ENCODE measurements around the gene BTG4.

Gene BTG4

DNA sequence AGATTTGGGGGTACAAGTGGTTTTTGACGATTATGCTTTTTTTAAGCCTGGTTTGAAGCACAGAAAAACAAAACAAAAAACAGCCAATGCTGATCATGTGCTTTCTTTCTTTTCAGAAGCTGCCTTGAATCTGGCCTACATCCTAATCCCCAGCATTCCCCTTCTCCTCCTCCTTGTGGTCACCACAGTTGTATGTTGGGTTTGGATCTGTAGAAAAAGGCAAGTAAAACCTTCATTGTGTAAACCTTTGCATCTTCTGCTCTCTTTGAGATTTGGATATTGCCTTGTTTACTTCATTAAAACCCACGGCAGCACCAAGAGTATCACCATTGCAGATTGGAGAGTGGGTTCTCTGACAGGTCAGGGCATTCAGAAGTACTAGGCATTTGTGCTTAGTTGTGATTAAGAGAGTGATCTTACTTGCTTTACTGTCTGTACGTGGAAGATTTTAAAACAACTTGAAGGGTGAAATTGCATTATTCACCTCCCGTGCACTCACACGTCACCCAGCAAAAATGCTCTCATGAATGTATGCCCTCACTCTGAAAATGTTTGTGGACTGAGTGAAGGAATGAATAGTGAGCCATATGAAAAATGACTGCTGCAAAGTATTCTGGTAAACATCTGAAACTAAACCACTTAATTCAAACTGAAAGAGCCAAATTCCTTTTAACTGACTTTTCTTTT lies 45.4 kb upstream of the BTG4 start:
- TF ChIP-seq, protein P1, sequence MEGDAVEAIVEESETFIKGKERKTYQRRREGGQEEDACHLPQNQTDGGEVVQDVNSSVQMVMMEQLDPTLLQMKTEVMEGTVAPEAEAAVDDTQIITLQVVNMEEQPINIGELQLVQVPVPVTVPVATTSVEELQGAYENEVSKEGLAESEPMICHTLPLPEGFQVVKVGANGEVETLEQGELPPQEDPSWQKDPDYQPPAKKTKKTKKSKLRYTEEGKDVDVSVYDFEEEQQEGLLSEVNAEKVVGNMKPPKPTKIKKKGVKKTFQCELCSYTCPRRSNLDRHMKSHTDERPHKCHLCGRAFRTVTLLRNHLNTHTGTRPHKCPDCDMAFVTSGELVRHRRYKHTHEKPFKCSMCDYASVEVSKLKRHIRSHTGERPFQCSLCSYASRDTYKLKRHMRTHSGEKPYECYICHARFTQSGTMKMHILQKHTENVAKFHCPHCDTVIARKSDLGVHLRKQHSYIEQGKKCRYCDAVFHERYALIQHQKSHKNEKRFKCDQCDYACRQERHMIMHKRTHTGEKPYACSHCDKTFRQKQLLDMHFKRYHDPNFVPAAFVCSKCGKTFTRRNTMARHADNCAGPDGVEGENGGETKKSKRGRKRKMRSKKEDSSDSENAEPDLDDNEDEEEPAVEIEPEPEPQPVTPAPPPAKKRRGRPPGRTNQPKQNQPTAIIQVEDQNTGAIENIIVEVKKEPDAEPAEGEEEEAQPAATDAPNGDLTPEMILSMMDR (IDR thresholded peaks at IDR 0.05; ENCODE audit: low read depth, low read length), result no peak
- Histone ChIP-seq H3K9me3 (peaks cover 5% of the 10 kb centered on the region), H3K36me3 (no peaks in the 10 kb centered on the region), H3K4me1 (no peaks in the 10 kb centered on the region), H3K4me3 (ENCODE audit: low read depth, low read length) (no peak overlapping the region), H3K27me3 (no peaks in the 10 kb centered on the region)
- DNase-seq, result no peak

DNA sequence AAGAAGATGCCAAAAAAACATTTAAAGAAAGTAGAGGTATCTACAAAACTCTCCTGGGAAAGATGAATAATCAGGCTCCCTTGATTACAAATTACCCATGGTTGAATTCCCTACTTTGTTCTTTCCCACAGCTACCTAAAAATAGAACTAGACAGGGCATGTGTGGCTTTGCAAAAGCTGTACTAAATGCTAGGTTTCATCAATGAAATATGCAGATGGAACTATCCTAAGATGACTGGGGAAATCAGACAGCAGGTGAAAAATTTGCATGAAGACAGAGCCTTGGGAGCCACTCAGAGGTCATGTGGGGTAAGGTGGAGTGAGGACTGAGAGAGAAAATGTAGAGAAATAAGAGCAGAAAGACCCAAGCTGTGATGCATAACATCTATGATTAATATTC lies 43.1 kb upstream of the BTG4 start:
- Histone ChIP-seq H3K4me1 (no peaks in the 10 kb centered on the region), H3K4me3 (ENCODE audit: low read depth, low read length) (no peak overlapping the region), H3K9me3 (peaks cover 5% of the 10 kb centered on the region), H3K27me3 (no peaks in the 10 kb centered on the region), H3K36me3 (no peaks in the 10 kb centered on the region)
- TF ChIP-seq, protein P1 (IDR thresholded peaks at IDR 0.05; ENCODE audit: low read depth, low read length), result no peak
- no peak for DNase-seq

DNA sequence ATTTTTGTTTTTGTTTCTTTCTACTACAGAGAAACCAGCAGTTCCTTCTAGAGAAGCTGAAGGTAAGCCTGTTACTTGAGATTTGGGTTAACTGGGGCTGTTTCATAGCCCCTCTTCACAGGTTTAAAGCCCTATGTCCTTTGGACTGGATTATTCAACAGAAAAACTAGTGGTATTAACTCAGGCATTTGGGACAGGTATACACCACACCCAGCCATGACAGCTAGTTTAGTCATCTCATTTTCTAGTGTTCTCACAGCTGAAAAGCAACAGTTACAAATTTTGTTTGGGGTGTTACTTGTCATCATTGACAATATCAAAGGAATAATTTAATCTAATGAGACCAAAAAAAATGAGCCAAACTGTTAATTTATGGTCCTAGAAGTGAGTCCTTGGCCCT lies 42.3 kb upstream of the BTG4 start:
- no peaks in the 10 kb centered on the region for H3K27me3 ChIP-seq
- no peak for DNase-seq
- no peaks in the 10 kb centered on the region for H3K4me1 ChIP-seq
- H3K36me3 ChIP-seq, result no peaks in the 10 kb centered on the region
- H3K9me3 ChIP-seq, result peaks cover 5% of the 10 kb centered on the region
- TF ChIP-seq, protein P1 (IDR thresholded peaks at IDR 0.05; ENCODE audit: low read depth, low read length), result no peak
- H3K4me3 ChIP-seq (ENCODE audit: low read depth, low read length), result no peak overlapping the region

DNA sequence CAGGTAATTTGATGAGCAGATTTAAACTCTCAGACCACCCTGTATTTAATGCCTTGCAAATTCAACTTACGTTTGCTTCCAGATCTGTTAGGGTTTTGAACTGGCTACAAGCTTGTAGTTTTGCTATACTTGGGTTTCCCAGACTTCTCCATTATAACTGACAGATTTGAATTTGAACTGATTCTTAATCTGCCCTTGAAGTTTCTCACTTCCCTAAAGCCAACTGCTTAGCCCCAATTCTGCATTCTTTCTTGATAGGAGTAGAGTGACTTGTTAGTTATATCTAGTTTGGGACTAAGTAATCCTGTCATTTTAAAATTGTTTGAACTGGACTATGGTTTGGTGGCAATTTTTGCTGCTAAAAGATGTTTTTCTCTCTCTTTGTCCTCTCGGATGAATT lies 38.1 kb upstream of the BTG4 start:
- peaks cover 3% of the 10 kb centered on the region; the same call in 1 of the 2 replicates for H3K4me1 ChIP-seq
- H3K27me3 ChIP-seq, result no peaks in the 10 kb centered on the region; the same call in 1 of the 2 replicates
- TF ChIP-seq, protein P1 (IDR thresholded peaks at IDR 0.05; ENCODE audit: low read depth, low read length), result no peak
- no peaks in the 10 kb centered on the region for H3K36me3 ChIP-seq
- no peaks in the 10 kb centered on the region for H3K9me3 ChIP-seq
- no peak for DNase-seq
- no peak overlapping the region for H3K4me3 ChIP-seq (ENCODE audit: low read depth, low read length)

DNA sequence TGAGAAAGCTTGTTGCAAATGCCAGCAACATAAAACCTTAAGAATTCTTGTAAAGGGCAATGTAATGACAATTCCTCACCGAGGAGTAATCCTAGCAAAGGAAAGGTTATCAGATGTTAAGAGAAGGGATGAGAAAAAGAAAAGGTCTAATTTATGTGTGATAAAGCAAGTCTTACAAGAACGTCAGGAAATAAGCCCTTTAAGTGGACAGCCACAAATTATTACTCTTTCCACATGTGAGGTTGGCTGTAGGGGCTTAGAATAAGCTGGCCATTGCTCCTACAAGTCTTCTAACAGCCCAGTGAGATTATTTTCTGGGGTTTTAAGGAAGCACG lies 37.6 kb upstream of the BTG4 start:
- H3K4me3 ChIP-seq (ENCODE audit: low read depth, low read length), result no peak overlapping the region
- no peaks in the 10 kb centered on the region; the same call in 1 of the 2 replicates for H3K27me3 ChIP-seq
- DNase-seq, result no peak
- TF ChIP-seq, protein P1 (IDR thresholded peaks at IDR 0.05; ENCODE audit: low read depth, low read length), result no peak
- H3K9me3 ChIP-seq, result no peaks in the 10 kb centered on the region
- H3K4me1 ChIP-seq, result peaks cover 3% of the 10 kb centered on the region; the same call in 1 of the 2 replicates
- H3K36me3 ChIP-seq, result no peaks in the 10 kb centered on the region

DNA sequence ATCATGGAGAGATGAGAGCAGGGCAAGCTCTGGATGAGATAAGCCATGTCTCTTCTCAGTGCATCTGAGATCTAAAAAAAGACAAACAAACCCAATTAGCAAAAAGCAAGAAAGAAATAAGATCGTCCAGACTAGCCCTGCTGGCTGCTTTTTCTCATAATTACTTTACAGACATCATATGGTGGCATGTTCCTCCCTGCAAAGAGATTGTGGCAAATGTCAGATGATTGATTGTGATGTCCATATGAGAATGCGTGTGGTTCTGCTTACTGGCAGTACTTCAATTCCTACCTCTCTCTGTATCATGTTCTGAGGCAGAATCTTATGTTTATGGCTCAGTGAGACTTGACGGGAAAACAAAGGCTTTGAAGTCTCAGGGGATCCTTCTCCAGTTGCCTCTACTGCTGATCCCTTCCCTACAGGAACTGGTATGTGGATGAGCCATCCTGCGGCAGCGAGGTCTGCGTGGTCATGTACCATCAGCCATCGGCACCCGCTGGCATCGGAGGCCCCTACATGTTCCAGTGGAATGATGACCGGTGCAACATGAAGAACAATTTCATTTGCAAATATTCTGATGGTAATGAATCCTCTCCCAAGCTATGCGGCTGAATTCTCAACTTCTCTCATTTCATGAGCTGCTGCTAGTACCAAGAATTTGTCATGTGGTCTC lies 37.1 kb upstream of the BTG4 start:
- Histone ChIP-seq H3K4me3 (ENCODE audit: low read depth, low read length) (no peak overlapping the region), H3K36me3 (no peaks in the 10 kb centered on the region), H3K4me1 (peaks cover 3% of the 10 kb centered on the region; the same call in 1 of the 2 replicates), H3K9me3 (no peaks in the 10 kb centered on the region), H3K27me3 (no peaks in the 10 kb centered on the region; the same call in 1 of the 2 replicates)
- TF ChIP-seq, protein P1 (IDR thresholded peaks at IDR 0.05; ENCODE audit: low read depth, low read length), result no peak
- DNase-seq, result no peak
